GM18907 (cell line): ENCODE results near the gene CHERP.

ENCODE experiments used
- ATAC-seq: cut with Tn5 transposase; IDR thresholded peaks from one replicate; pipeline ENCODE4 v1.9.1; 2021; ENCODE audit warnings: mild to moderate bottlenecking, moderate library complexity; ENCODE audit not compliant: unreplicated experiment

Gene CHERP, protein sequence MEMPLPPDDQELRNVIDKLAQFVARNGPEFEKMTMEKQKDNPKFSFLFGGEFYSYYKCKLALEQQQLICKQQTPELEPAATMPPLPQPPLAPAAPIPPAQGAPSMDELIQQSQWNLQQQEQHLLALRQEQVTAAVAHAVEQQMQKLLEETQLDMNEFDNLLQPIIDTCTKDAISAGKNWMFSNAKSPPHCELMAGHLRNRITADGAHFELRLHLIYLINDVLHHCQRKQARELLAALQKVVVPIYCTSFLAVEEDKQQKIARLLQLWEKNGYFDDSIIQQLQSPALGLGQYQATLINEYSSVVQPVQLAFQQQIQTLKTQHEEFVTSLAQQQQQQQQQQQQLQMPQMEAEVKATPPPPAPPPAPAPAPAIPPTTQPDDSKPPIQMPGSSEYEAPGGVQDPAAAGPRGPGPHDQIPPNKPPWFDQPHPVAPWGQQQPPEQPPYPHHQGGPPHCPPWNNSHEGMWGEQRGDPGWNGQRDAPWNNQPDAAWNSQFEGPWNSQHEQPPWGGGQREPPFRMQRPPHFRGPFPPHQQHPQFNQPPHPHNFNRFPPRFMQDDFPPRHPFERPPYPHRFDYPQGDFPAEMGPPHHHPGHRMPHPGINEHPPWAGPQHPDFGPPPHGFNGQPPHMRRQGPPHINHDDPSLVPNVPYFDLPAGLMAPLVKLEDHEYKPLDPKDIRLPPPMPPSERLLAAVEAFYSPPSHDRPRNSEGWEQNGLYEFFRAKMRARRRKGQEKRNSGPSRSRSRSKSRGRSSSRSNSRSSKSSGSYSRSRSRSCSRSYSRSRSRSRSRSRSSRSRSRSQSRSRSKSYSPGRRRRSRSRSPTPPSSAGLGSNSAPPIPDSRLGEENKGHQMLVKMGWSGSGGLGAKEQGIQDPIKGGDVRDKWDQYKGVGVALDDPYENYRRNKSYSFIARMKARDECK

DNA sequence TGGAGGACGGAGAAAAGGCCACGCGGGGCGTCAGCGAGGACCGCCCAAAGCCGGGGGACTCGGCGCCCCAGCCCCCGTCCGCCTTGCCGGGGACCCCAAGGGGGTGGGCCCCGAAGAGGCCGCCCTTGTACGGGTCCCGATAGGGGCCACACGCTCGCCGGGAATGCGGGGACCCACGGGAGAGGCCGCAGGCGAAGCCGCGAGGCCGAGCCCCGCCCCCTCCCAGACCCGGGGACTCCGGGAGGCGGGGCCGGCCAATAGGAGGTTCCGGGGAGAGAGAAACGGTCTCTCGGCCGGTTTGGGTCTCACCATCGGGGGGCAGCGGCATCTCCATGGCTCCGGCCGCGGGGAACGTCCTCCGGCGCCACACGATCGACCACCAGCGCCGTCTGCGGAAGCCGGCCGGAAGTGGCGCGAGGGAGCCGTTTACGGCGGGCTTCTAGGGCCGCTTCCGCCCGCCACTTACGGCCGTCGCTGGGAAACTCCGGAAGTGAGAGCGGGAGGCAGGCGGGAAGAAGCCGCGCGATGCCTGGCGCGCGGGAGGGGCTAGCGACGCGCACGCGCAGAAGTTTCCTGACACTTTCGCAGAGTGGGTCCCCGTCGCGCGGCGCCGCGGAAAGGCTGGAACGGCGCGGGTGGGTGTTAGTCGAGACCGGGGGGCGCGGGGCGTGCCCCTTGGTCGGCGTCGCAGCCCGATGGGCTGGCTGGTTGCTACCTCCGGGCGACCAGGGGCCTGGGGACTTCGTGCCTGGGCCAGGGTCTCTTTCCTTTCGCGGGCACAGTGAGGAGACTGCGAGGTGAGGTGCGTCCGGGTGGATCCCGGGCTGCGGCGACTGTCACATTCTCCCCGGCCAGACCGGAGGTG, at the start of gene CHERP:
CHERP (minus strand) TSS at position 393 of the 865 bp plus-strand sequence; CDS start at position 334, 59 bp downstream.
- ATAC-seq = peak; percentile 70

DNA sequence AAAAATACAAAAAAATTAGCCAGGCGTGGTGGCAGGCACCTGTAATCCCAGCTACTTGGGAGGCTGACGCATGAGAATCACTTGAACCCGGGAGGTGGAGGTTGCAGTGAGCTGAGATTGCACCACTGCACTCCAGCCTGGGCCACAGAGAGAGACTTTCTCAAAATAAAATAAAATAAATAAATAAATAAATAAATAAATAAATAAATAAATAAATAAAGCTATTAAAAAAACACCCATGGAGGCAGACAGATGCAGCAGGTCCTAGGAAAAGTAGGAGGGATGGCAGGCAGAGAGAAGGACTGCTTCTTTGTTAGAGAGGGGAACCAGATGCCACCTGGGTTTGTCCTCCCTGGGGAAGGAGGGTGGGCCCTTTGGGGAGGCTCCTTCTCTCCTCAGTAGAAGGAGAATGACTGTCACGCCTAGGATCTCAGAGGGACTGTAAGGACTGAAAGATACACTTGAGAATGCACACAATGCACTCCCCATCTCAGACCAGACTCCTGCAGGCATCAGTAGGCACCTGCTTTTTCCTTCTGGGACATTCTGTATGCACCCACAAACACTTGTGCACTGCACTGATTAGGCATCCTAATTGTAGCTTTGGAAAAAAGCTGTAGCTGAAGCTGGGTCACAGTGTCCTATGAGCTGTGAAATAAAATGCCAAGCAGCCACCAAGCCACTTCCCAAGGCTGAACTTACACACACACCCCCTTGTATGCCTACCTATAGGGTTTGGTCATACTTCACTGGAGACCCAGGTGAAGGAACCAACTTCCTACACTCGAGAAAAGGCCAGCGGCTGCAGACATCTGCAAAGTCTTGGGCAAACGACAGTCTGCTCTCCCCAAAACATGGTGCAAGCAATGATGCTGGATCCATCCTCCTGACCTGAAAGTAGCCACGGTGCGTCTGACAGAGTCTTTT, 48.9 kb upstream of the CHERP start:
- no peak for ATAC-seq

DNA sequence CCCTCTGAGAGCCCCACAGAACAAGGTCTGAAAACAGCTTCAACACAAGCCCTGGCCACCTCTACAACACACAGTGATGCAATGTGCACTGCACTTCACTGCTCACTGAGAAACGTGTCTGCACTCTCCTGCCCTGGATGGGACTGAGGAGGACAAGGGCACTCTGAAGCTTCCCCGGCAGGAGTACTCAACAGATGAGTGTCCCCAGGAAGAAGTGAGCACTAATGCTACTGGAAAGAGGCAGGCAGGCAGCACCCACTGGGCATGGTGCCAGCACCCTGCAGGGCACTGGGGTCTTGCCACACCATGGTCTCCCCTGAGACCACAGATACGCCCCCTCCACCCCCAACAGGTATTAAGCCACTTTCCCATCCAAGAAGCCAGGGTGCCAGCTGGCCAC, 47.7 kb upstream of the CHERP start:
- no peak for ATAC-seq

DNA sequence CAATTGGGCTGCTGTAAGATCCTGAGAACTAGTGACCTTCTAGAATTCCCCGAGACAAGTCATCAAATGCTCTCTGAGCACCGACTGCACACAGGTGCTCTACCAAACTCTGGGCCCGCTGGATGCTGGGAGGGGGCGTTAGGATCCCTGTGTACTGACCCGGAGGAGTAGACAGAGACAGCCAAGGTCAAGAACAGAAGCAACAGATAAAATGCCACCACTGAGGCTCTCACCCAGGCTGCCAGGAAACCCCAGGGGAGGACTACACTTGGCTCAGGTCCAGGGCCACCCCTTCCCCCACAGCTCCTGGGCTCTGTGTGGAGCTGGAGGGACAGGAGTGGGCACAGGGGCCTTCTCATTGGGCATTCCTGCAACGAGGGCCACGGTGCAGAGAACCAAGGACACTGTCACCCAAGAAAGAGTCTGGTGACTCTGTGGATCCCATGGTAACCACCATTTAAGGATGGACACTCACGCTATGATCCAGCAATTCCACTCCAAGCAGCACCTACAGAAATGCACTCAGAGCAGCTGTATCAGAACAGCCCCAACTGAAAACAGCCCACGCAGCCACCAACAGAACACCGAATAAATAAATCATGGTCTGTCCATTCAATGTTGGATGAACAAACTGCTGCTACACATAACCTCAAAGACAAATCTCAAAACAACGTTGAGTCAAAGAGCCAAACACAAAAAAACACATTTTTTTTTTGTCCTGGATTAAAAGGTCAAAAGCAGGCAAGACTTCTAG, 46.8 kb upstream of the CHERP start:
- ATAC-seq = peak; percentile 12

DNA sequence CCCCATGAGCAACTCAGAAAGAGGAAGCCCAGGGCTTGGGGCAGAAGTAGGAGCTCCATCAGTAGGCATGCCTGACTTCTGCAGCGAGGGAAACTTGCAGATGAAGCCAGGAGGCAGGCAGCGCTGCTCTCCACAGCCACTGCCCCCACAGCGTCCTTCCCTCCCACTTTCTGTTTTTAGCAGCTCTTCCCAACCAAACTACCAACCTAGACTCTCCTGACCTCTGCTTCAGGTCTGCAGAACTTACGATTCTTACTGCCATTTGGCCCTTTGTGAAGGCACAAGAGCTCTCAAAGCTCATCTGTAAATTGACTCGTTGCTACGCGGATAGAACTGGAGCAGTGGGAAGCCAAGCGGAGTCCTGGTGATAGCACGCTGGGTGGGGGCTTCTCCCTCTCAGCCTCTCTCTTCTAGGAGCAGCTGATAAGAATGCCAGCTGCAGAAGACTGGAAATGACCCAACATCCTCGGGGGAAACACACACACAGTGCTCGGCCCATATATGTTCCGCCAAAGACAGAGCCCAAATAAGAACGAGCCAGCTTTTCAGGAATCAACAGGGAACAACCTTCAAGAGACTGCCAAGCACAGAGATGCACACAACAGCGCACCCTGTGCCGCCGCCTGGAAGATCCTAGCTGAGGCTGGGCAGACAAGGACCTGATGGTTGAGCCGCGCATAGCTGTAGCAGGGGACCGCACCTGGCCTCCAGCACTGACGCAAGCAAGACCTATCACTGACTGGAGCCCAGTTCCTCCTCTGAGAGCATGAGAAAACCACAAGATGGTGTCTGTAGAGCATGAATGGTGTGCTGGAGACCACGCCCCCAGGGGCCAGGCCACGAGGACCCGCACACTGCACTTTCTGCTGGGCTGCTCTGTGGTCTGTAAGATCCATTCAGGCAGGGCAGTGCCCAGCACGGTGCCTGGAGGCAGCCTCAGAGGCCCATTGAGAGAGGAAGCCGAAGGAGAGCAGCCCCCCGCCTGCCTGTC, 45.9 kb upstream of the CHERP start:
- ATAC-seq = peak; percentile 33

DNA sequence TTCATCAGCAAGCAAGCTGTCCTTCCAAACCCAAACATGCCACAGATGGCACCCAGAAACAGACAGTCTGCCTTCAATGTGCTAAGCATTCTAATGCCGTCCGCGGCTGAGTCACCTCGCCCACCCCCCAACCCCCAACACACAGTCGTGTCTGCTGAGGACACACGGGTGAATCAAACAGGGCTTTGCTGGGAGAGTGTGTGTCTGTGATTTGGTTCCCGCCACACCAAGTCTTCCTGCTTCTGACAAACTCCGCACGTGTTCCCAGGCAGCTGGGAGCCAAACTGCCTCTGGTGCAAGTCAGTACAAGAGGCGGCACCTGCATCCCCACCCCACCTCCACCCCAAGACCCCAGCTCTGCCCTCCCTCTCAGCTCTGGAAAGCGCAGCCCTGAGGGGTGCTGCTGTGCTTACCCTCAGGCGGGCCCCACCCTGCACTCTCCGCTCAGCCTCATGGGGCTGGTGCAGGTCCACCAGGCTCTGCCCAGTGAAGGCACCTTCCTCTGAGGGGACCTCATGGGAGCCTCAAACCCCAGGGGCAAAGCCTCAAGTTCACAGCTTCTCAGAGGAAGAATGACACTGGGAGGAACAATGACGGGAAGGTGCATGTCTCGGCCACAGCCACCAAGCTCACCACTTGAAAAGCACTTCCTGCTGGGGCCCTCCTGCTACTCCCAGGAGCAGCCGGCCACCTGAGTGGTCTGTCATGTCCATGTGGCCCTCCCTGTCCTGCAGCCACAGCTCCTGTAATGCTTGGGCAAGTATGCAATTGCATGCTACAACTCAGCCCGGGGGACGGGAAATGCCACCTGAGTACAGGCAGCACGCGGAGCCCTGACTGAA, 45.0 kb upstream of the CHERP start:
- peak; percentile 10 for ATAC-seq

DNA sequence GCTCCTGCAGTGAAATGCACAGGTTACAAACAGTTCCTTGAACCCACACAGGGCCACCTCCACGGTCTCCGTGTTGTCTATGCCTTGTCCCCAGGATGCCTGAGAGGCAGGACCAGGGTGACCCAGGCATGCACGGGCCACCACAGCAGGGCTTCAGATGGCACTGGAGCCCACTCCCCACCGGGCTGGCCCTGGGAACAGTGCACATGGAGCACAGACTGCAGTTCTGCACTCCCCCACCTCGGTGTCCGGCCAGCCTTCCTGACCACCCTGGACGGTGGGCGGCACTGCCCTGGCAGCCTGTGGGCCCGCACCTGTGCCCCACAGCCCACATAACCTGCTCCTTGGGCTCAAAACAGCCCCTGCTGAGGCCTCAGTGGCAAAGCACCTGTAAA, 44.2 kb upstream of the CHERP start:
- no peak for ATAC-seq

DNA sequence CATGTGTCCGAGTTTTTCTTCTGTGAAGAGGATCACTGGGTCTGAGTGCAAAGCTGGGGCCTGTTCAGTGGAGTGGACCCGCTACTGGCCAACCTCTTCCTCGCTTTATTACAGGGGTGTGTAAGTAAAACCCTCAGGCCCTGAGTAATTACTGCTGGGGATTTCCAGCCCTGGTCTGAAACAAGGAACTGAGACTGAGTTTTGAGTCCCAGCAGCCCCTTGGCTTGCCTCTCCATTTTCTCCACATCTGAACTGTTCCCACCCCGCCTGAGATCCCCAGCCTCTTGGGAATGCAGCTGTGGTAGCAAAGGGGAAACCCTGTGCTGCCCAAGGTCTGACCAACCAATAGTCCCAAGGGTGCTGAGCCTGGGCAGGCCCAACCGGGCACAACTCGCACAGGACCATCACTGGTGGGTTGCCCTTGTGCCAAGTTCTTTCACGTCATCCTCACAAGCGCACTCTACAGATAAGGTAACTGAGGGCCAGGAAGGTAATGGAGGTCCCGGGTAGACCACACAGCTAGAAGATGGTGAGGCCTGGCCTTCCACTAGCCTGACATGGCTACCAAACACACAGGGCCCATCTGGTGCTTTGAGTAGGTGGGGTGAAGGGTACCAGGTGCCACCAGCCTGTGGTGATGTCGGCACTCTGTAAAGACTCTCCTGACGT, 43.7 kb upstream of the CHERP start:
- ATAC-seq = peak; percentile 39

DNA sequence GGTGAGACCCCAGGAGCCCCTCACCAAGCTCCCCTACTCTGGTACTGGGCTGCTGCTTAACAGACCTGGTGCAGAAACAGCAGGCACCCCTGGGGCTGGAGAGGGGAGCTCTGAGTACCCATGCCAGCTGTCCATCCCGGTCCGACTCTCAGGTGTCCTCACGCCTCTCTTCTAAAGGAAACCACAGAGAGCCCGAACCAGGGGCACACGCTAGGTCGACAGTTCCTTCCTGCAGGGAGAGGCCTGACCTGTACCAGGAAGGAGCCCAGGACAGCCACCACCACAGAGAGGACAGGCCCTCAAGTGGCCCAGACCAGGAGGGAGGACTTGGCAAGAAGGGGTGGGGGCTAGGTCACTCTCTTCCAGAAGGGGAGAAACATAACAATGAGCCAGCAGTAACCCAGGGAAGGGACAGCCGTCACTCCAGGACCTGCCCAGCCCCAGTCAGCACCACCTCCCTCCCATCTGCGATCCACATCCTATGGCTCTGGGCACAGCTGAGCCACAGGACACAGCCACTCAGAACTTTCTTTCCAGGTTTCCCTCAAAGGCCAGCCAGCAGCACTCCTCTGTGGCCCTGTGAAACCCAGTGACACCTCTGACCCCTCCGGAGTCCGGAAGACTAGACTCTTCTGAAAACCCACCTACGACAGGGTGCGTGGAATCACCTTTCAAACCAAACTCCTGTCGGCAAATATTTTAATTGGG, 43.0 kb upstream of the CHERP start:
- no peak for ATAC-seq

DNA sequence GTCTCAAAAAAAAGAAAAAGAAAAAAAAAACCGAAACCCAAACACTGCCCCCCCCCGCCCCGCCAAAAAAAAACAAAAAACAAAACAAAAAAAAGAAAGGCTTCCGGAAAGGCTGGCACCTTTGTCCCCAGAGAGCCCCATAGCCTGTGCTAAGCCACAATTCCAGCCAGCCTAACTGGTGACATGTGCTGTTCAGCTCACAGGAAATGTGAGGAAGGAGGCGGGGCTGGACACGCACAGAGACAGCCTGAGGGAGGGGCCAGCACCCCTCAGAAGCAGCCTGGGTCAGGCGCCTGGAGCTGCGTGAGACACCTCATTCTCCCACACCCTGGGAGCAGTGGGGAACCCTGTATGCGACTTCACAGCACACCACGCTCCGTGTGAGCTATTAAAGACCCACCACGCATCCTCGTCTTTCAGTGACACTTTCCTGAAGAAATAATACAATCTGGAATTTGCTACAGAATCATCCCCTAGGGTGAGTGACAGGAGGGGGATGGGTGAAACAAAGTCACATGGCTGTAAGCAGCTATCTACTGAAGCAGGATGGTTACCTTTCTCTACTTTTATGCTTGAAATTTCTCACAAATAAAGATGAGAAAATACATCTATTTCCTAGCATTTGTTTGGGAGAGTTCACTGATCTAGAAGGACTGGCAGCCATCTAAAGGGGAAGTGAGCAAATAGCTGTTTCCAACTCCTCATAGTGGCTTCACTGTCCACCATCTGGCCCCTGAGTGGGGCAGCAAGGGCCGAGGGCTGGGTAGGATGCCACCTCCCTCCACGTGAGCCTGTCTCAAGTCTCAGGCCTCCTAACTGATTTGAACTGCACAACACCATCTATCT, 42.2 kb upstream of the CHERP start:
- peak; percentile 44 for ATAC-seq

DNA sequence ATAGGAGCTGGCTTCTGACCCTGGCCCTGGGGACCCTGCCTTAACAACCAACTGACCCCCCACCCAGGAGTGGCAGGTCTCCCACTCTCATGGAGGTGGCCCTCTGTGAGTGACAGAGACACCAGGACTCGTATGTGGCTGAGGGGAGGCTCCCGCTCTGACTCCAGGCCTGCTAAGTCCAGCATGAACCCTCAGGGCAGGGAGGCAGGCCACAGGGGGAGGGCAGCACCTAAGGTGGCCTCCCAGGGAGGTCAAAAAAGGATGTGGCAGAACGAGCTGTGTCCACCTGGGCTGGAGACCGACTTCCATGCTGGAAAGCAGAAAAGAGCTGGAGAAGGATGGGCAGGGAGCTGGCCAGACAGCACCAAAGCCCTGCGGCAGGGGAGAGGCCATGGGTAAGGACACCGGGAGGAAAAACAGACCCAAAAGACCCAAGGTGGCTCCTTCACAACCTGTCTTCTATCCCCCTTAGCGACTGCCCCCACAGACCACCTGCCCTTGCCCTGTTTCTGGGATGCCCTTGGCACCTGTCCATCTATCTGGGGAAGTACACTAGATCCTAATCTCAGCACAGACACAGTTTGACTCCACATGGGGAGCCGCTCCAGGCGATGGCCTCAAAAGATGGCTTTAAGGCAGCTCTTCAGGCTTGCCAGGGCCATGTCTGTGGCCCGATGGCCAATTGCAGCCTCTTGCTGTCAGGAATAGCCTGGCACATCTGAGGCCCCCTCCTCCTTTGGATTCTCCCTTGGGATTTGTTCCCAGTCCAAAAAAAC, 40.4 kb upstream of the CHERP start:
- no peak for ATAC-seq

DNA sequence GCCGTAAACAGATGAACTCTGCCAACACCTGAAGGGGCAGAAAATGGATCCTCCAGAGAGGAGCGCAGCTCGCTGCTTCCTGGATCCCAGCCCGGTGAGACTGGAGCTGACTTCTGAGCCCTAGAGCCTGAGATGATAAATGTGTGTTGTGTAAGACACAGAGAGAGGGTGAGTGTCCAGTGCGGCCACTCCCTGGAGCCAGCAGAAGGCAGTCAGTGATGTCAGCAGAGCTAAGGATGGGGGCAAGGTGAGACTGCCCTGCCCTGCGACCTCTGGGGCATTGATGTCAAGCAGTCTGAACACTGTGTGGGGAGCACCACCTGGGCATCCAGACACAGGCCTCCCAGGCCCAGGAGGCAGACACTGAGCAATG, 39.7 kb upstream of the CHERP start:
- ATAC-seq = no peak

DNA sequence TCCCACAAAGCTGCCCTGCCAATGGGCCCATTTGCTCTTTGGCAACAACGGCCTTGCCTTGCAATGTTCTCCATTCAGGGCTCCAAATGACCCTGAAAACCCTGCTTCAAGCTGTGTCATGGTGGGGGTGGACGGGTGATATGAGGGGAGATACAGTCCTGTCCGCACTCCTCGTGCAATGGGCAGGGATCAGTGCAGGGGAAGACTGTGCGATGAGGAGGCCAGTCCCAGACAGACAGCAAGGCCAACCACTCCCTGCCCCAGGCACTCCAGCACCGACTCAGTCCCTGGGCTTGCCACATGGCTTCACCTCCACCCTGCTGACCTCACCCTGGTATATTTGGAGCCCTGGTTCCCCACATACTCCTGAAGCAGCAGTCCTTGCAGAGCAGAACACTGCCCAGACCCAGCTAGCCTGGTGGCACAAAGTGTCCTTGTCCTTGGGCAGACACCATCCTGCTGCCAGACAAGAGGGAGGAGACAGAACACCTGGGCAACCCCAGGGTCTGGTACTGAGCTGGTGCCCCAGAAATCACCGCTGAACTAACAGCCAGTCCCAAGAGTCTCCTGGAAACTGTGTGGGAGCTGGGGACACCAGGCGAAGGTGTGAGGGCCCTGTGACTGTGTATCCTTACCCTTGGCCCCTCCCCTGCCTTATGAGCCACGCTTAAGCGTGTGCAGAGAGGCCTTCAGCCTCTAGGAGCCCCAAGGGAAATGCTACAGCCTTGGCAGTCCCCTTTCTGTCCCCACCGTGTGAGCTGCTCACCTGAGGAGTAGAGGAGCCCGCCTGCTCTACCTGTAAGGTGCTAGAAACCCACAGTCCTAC, 39.1 kb upstream of the CHERP start:
- no peak for ATAC-seq
